Esophagus muscularis mucosa (tissue), 4 donors: ENCODE measurements around the gene SGK1. TPM values are rescaled to one million over a fixed set of nuclear protein-coding genes. Genes with fewer than 3 reads are reported as not detected.

Experiments used
- DNase-seq: peaks from one replicate; pipeline ENCODE4 v3.0.0-alpha.2; 2017; ENCODE audit errors: extremely low spot score
- H3K27ac ChIP-seq, 4 donors: fragments of 200-600 bp; sonication (generic); replicated peaks in 1 of 4; 1 replicate in 3 of 4; 2 replicates in 1 of 4; pipeline ENCODE4 v1.5.1; 2016 to 2019; ENCODE audit warnings: mild to moderate bottlenecking in 1 of 4
- H3K27me3 ChIP-seq, 4 donors: fragments of 200-600 bp; sonication (generic); one replicate each; pipeline versions ENCODE4 v1.5.1 to v1.6.0; 2016 to 2019
- H3K36me3 ChIP-seq, 4 donors: fragments of 200-600 bp; sonication (generic); one replicate each; pipeline ENCODE4 v1.5.1; 2016 to 2019
- H3K4me1 ChIP-seq, 4 donors: fragments of 200-600 bp; sonication (generic); one replicate each; pipeline ENCODE4 v1.5.1; 2016 to 2019
- H3K4me3 ChIP-seq, 4 donors: fragments of 200-600 bp; sonication (generic); 1 replicate in 2 of 4; 2 replicates in 2 of 4; pipeline ENCODE4 v1.5.1; 2016 to 2019; ENCODE audit warnings: mild to moderate bottlenecking in 4 of 4, moderate library complexity in 1 of 4
- H3K9me3 ChIP-seq, 4 donors: fragments of 200-600 bp; sonication (generic); 1 replicate in 3 of 4; 2 replicates in 1 of 4; pipeline ENCODE4 v1.5.1; 2016 to 2019
- EP300 ChIP-seq: sonication (generic); formaldehyde crosslinking; IDR thresholded peaks from one replicate; pipeline ENCODE4 v1.6.1; 2017; ENCODE audit warnings: antibody characterized with exemption
- POLR2A ChIP-seq: fragments of 450-650 bp; IDR thresholded peaks from one replicate; pipeline ENCODE4 v1.6.1; 2017; ENCODE audit warnings: antibody characterized with exemption, moderate library complexity, mild to moderate bottlenecking, low read depth
- POLR2AphosphoS5 ChIP-seq, 2 donors: sonication (generic); formaldehyde crosslinking; IDR thresholded peaks; one replicate each; pipeline ENCODE4 v1.6.1; 2017; ENCODE audit warnings: antibody characterized with exemption in 2 of 2
- WGBS: methylation state at CpG from one replicate; pipeline ENCODE4 v1.1.5; 2018; 5-methylcytosine and 5-hydroxymethylcytosine counted together
- intact Hi-C: fragments of 100-400 bp; cut with DNase I; formaldehyde crosslinking; loops from one replicate; pipeline ENCODE4 v1.15.1; 2023
- total RNA-seq, 4 donors: library from RNA; depleted of rRNA; stranded (reverse); fragments of >200 nt; gene quantifications; one replicate each; pipeline versions ENCODE4 v1.1.0 to v1.2.1, GENCODE V29; 2016
- TF ChIP-seq, protein P1 (sequence below), 3 experiments: fragments of 200-600 bp in 2 of 3; fragments of 450-650 bp in 1 of 3; sonication (generic) in 2 of 3; IDR thresholded peaks; one replicate each; pipeline ENCODE4 v1.5.1; 2017 to 2019; ENCODE audit warnings: antibody characterized with exemption in 3 of 3, mild to moderate bottlenecking in 2 of 3, moderate library complexity in 1 of 3

The SGK1 gene
- total RNA-seq, 4 donors from 2014 or later, result 30.7 to 52.8 (median 43.9) TPM

DNA sequence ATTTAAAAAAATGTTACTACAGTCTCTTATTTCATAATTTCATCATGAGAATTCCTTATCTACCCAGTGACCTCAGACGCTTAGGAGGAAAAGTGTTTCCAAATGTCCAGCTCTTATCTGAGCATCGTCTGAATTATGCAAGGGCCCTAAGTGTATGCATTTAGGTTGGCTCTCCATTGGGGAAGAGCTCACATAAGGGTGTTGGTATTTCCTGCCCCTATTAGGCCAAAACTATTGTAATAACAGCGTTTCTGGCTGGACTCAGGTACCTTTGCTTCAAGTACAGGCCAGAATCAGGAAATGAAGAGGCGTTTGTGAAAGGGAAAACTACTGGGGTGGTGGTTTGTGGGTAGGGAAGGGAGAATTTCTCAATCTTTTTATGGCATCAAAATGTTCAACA lies 40.4 kb upstream of the SGK1 start:
- DNase-seq, result no peak
- intact Hi-C loops, result no loop called here
- TF ChIP-seq EP300 (no peak), POLR2A (no peak), POLR2AphosphoS5 (IDR thresholded peaks at IDR 0.05) (no peak)
- TF ChIP-seq, protein P1, sequence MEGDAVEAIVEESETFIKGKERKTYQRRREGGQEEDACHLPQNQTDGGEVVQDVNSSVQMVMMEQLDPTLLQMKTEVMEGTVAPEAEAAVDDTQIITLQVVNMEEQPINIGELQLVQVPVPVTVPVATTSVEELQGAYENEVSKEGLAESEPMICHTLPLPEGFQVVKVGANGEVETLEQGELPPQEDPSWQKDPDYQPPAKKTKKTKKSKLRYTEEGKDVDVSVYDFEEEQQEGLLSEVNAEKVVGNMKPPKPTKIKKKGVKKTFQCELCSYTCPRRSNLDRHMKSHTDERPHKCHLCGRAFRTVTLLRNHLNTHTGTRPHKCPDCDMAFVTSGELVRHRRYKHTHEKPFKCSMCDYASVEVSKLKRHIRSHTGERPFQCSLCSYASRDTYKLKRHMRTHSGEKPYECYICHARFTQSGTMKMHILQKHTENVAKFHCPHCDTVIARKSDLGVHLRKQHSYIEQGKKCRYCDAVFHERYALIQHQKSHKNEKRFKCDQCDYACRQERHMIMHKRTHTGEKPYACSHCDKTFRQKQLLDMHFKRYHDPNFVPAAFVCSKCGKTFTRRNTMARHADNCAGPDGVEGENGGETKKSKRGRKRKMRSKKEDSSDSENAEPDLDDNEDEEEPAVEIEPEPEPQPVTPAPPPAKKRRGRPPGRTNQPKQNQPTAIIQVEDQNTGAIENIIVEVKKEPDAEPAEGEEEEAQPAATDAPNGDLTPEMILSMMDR (IDR thresholded peaks at IDR 0.05), result no peak
- H3K9me3 ChIP-seq, result no peaks in the 10 kb centered on the region
- H3K36me3 ChIP-seq, result no peaks in the 10 kb centered on the region
- H3K4me1 ChIP-seq, result no peaks in the 10 kb centered on the region
- no peak overlapping the region for H3K27ac ChIP-seq
- WGBS, result 56% methylated on average over 4 of the region's 4 CpGs
- no peak overlapping the region for H3K4me3 ChIP-seq
- no peaks in the 10 kb centered on the region for H3K27me3 ChIP-seq

DNA sequence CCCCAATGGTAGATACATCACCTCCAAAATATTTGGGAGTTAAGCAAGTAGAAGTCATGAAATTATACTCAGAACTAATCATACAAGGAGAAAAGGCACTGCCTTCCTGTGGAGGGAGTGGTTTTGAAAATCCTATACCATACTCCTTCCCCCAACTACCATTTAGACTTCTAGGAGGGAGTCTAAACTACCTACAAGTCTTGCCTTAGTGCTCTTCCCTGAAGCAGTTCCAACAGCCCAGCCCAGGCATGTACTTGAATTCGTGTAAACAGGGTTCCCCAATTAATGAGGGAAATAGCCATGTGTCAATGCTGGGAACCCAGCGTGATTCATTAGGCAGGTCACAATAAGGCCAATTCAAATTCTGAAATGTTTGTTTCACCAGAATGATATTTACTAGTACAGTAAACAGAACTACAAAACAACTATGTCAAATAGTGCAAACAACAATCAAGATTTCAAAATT lies 39.1 kb upstream of the SGK1 start:
- TF ChIP-seq POLR2A (no peak), EP300 (no peak), POLR2AphosphoS5 (IDR thresholded peaks at IDR 0.05) (no peak)
- TF ChIP-seq, protein P1 (IDR thresholded peaks at IDR 0.05), result no peak
- Histone ChIP-seq H3K27ac (no peak overlapping the region), H3K4me3 (no peak overlapping the region), H3K4me1 (no peaks in the 10 kb centered on the region), H3K27me3 (no peaks in the 10 kb centered on the region), H3K36me3 (no peaks in the 10 kb centered on the region), H3K9me3 (no peaks in the 10 kb centered on the region)
- WGBS, result 87% methylated on average over 2 of the region's 2 CpGs
- intact Hi-C loops, result no loop called here
- DNase-seq, result no peak

DNA sequence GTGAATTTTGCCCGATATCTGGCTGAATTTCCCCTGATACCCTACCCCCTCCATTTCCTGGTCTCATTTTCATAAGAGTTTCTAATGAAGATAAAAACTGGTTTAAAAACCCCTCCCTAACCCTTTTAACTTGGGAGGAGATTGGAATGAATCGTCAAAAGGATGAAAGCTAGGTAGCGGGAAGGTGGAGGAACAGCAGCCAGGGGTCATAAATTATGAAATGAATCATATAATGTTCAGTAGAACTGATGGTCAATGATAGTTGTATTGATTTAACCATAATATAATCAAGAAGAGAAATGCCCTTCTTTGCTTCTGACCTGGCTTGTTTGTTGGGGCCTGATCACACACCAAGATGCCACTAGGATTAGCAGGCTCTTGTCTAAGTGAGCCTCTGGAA lies 38.5 kb upstream of the SGK1 start:
- H3K27ac ChIP-seq, result no peak overlapping the region
- DNase-seq, result no peak
- H3K4me3 ChIP-seq, result no peak overlapping the region
- H3K27me3 ChIP-seq, result no peaks in the 10 kb centered on the region
- no peaks in the 10 kb centered on the region for H3K9me3 ChIP-seq
- intact Hi-C loops, result no loop called here
- 98% methylated on average over 3 of the region's 3 CpGs for WGBS
- TF ChIP-seq POLR2AphosphoS5 (IDR thresholded peaks at IDR 0.05) (no peak), EP300 (no peak), POLR2A (no peak)
- TF ChIP-seq, protein P1 (IDR thresholded peaks at IDR 0.05), result no peak
- no peaks in the 10 kb centered on the region for H3K36me3 ChIP-seq
- no peaks in the 10 kb centered on the region for H3K4me1 ChIP-seq

DNA sequence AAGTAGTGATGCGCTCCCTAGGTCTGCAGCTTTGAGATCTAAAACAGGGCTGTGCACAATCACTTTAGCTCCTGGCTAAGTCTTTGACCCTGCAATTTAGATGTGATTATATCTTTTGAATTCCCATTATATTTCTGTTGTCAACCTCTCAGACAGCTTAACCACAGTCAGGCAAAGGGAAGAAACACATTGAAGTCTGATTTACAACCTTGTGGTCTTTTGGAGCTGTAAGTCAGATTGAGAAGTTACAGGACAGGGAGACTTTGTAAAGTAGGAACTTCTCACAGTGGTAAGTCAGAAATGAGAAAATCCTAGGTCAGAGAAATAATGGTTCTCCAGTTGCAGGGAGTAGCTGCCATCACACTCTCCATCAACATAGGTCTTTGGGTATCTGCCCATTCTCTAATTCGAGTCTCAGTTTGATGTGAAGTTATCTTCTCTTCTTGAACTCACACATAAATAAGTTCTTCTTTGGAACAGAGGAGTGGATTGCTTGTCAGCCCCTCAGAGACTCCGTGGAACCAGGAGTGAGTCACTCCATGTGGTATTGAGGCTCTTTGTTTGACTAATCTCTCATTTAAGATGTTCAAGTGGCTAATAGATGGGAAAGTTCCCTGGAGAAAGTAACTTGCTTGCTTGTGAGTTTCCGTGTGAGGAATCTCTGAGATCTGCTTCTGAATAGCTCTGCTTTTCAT lies 35.0 kb upstream of the SGK1 start:
- 80% methylated on average over 4 of the region's 4 CpGs for WGBS
- DNase-seq, result no peak
- no peak overlapping the region for H3K27ac ChIP-seq
- intact Hi-C loops, result no loop called here
- no peak overlapping the region for H3K4me3 ChIP-seq
- H3K4me1 ChIP-seq, result no peaks in the 10 kb centered on the region
- TF ChIP-seq POLR2AphosphoS5 (IDR thresholded peaks at IDR 0.05) (no peak), EP300 (no peak), POLR2A (no peak)
- TF ChIP-seq, protein P1 (IDR thresholded peaks at IDR 0.05), result no peak
- H3K36me3 ChIP-seq, result no peaks in the 10 kb centered on the region
- no peaks in the 10 kb centered on the region for H3K9me3 ChIP-seq
- H3K27me3 ChIP-seq, result no peaks in the 10 kb centered on the region
